ENCODE measurements around the gene KIAA0753.
A peak's percentile ranks its signal among the peaks of the same experiment; 100 is the strongest.

KIAA0753 gene

DNA sequence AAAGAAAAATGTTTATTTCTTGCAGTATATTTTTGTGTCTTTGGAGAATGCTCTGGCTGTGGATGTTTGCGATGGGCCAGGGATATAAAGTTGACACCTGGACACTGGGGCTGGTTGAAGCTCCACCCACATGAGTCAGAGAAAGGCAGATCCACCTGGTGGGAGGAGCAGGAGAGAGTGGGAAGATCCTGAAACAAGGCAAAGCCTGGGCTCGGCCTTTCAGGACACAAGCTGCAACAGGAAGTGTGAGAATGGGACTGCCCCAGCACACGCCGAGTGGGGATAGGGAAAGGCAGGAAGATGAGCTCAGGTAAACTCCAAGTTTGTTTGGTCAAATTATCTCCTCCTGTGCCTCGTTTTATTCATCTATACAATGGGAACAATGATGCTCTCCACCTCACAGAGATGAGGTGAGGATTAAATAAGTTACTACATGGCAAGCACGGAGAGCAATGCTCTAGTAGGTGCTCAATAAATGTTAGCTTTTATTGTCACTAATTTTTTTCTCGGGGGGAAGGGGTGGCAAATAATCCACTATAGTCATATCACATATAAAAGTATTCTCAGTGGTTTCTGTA, 62.7 kb downstream of the KIAA0753 start:
- H4K91ac ChIP-seq (ENCODE audit: low read depth, low read length) = no peak overlapping the region
- H2AFZ ChIP-seq (ENCODE audit: insufficient read depth, low read length, poor library complexity) = no peak overlapping the region
- H3K27ac ChIP-seq (ENCODE audit: low read depth, low read length) = no peak overlapping the region
- no peaks in the 10 kb centered on the region for H3K27me3 ChIP-seq (ENCODE audit: insufficient read depth, low read length)
- no peaks in the 10 kb centered on the region for H3K79me1 ChIP-seq (ENCODE audit: low read length)
- H3K4me3 ChIP-seq (ENCODE audit: low read depth, low read length) = no peak overlapping the region
- H2BK12ac ChIP-seq (ENCODE audit: low read length) = no peak overlapping the region
- H3K4me1 ChIP-seq (ENCODE audit: control insufficient read depth in 1 of 2, insufficient read depth in 2 of 2, low read length in 2 of 2) = peaks cover 6 to 13% of the 10 kb centered on the region in 2 experiments
- H4K8ac ChIP-seq (ENCODE audit: low read depth, low read length) = no peak overlapping the region
- no peaks in the 10 kb centered on the region for H3K9me3 ChIP-seq (ENCODE audit: insufficient read depth, low read depth, low read length)
- no peak overlapping the region for H3K9ac ChIP-seq (ENCODE audit: low read length)
- H3K79me2 ChIP-seq (ENCODE audit: control insufficient read depth, insufficient read depth, low read length, poor library complexity) = no peaks in the 10 kb centered on the region
- H2BK5ac ChIP-seq (ENCODE audit: low read depth, low read length, poor library complexity) = no peak overlapping the region
- H3K23ac ChIP-seq (ENCODE audit: low read length) = no peak overlapping the region
- no peak overlapping the region for H3K4me2 ChIP-seq (ENCODE audit: low read length)
- no peak overlapping the region for H4K12ac ChIP-seq (ENCODE audit: low read depth, low read length)
- H3K36me3 ChIP-seq (ENCODE audit: control insufficient read depth in 1 of 2, insufficient read depth in 2 of 2, low read length in 2 of 2) = peaks cover 2 to 7% of the 10 kb centered on the region in 2 experiments
- WGBS (ENCODE audit: extremely low coverage, insufficient coverage, insufficient read length) = no CpG with 5 or more reads among the region's 7 CpGs
- H2AK5ac ChIP-seq (ENCODE audit: low read length) = no peak overlapping the region
- no peak overlapping the region for H2BK120ac ChIP-seq (ENCODE audit: insufficient read depth, low read length, poor library complexity)
- H3K14ac ChIP-seq (ENCODE audit: low read length) = no peak overlapping the region
- no peak overlapping the region for H3K18ac ChIP-seq (ENCODE audit: low read length)
- no peak overlapping the region for H3K4ac ChIP-seq (ENCODE audit: low read depth, low read length)
- DNase-seq = peak; percentile 75 to 78

DNA sequence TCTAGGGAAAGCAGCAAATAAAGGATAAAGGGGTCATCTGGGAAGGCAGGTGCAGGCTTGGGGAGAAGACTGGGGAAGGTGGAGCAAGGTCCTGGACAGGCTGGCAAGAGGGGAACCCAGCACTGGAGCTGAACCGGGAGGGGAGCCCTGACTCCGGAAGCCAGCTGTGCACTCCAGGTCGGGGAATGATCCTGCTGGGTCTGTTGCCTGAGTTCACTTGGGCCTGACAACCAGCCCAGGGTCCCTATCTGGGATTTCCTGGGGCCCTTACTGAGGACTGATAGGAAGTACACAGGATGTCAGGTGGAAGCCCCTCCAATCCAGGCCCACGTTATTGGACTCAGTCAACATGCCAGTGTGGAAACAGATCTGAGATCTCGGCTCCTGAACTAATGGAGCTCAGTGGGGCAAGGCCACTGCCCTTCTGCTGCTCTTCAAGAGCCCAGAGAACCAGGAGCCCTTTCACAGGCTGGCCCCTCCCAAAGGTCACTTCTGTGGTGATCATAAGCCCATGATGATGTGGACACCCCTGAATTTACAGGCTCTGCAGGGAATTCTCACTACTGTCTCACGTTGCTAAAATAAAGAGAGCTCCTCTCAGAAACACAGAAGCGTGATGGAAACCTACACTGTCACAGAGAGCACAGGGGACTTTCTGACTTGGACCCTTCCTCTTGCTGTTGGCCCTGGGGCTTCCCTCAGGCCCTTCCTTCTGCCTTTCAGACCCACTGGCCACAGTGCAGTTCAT, 64.3 kb downstream of the KIAA0753 start:
- Histone ChIP-seq H3K4ac (ENCODE audit: low read depth, low read length) (no peak overlapping the region), H4K12ac (ENCODE audit: low read depth, low read length) (no peak overlapping the region), H2BK5ac (ENCODE audit: low read depth, low read length, poor library complexity) (no peak overlapping the region), H4K8ac (ENCODE audit: low read depth, low read length) (no peak overlapping the region), H2AK5ac (ENCODE audit: low read length) (no peak overlapping the region), H2BK120ac (ENCODE audit: insufficient read depth, low read length, poor library complexity) (no peak overlapping the region), H3K4me1 (ENCODE audit: control insufficient read depth in 1 of 2, insufficient read depth in 2 of 2, low read length in 2 of 2) (peaks cover 6 to 13% of the 10 kb centered on the region in 2 experiments), H3K9me3 (ENCODE audit: insufficient read depth, low read depth, low read length) (peaks cover 3% of the 10 kb centered on the region), H3K79me2 (ENCODE audit: control insufficient read depth, insufficient read depth, low read length, poor library complexity) (no peaks in the 10 kb centered on the region), H3K27me3 (ENCODE audit: insufficient read depth, low read length) (no peaks in the 10 kb centered on the region), H3K9ac (ENCODE audit: low read length) (no peak overlapping the region), H3K36me3 (ENCODE audit: control insufficient read depth in 1 of 2, insufficient read depth in 2 of 2, low read length in 2 of 2) (peaks cover 4 to 6% of the 10 kb centered on the region in 2 experiments), H3K79me1 (ENCODE audit: low read length) (no peaks in the 10 kb centered on the region), H3K18ac (ENCODE audit: low read length) (no peak overlapping the region), H4K91ac (ENCODE audit: low read depth, low read length) (no peak overlapping the region), H3K4me2 (ENCODE audit: low read length) (no peak overlapping the region), H2AFZ (ENCODE audit: insufficient read depth, low read length, poor library complexity) (no peak overlapping the region), H3K14ac (ENCODE audit: low read length) (no peak overlapping the region), H2BK12ac (ENCODE audit: low read length) (no peak overlapping the region), H3K27ac (ENCODE audit: low read depth, low read length) (no peak overlapping the region), H3K23ac (ENCODE audit: low read length) (no peak overlapping the region), H3K4me3 (ENCODE audit: low read depth, low read length) (no peak overlapping the region)
- DNase-seq = no peak
- WGBS (ENCODE audit: extremely low coverage, insufficient coverage, insufficient read length) = no CpG with 5 or more reads among the region's 7 CpGs

DNA sequence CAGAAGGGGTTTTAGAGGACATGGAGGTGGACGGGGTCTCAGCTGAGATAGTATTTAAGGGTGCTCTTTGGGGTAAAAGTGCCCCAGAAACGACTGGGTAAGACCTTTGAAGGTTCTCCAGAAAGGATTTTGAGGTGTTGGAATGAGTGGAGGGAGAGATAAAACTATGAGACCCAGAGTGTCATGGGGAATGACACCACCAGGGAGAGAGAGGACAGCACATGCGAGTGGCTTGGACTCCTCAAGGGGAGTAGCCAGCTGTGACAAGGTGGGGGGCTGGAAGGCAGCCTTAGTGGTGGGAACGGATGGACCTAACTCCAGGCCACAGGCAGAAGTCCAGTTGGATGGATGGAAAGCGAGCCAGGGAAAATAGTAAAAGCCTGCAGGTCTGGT, 64.9 kb downstream of the KIAA0753 start:
- no CpG with 5 or more reads among the region's 5 CpGs for WGBS (ENCODE audit: extremely low coverage, insufficient coverage, insufficient read length)
- no peaks in the 10 kb centered on the region for H3K27me3 ChIP-seq (ENCODE audit: insufficient read depth, low read length)

DNA sequence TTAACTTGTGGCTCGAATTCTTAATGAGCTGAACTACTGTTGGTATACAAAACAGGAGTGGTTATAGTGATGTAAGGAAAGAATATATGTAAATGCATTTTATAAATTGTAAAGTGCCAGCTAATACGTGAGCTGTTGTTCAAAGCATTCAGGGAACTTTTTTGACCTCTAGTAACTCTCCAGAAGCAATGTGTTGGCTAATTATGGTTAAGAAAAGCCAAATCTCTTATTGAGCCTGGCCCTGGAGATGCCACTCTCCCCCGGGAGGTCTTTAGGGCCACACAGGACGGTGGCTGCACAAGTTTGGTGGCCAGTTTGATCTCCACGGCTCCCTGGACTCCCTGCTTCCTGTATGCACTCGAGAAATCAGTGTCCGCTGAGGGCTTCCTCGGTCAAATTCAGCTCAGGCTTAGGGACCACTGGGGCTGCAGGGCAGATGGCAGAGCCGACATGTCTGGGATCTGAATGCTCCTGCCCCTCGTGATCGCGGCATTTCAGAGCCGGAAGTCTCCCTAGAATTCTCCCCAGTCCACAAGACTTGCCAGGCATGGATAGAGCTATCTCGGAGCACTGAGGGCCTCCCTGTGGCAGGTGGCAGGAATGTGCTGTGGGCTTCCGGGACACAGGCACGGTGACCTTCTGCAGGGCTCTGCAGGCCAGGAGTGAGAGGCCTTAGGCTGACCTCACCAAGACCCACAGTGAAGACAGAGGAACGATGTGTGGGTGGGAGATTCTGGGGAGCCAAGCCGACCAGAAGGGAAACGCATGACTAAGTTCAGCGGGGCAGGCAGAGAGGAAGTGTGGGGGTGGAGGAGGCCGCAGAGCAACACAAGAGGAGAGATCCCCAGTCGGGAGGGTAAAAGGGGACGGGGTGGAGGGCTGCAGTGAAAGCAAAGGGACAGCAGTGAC, 65.6 kb downstream of the KIAA0753 start:
- no CpG with 5 or more reads among the region's 23 CpGs for WGBS (ENCODE audit: extremely low coverage, insufficient coverage, insufficient read length)
- Histone ChIP-seq H4K8ac (ENCODE audit: low read depth, low read length) (no peak overlapping the region), H4K91ac (ENCODE audit: low read depth, low read length) (no peak overlapping the region), H2BK5ac (ENCODE audit: low read depth, low read length, poor library complexity) (no peak overlapping the region), H3K79me2 (ENCODE audit: control insufficient read depth, insufficient read depth, low read length, poor library complexity) (no peaks in the 10 kb centered on the region), H3K79me1 (ENCODE audit: low read length) (no peaks in the 10 kb centered on the region), H3K4me3 (ENCODE audit: low read depth, low read length) (no peak overlapping the region), H4K12ac (ENCODE audit: low read depth, low read length) (no peak overlapping the region), H3K18ac (ENCODE audit: low read length) (no peak overlapping the region), H2BK120ac (ENCODE audit: insufficient read depth, low read length, poor library complexity) (no peak overlapping the region), H3K36me3 (ENCODE audit: control insufficient read depth in 1 of 2, insufficient read depth in 2 of 2, low read length in 2 of 2) (peaks cover 4 to 6% of the 10 kb centered on the region in 2 experiments), H3K27ac (ENCODE audit: low read depth, low read length) (no peak overlapping the region), H3K4me2 (ENCODE audit: low read length) (no peak overlapping the region), H3K4ac (ENCODE audit: low read depth, low read length) (no peak overlapping the region), H2BK12ac (ENCODE audit: low read length) (no peak overlapping the region), H3K23ac (ENCODE audit: low read length) (no peak overlapping the region), H2AFZ (ENCODE audit: insufficient read depth, low read length, poor library complexity) (no peak overlapping the region), H3K4me1 (ENCODE audit: control insufficient read depth in 1 of 2, insufficient read depth in 2 of 2, low read length in 2 of 2) (peaks cover 6 to 15% of the 10 kb centered on the region in 2 experiments), H3K14ac (ENCODE audit: low read length) (no peak overlapping the region), H3K9ac (ENCODE audit: low read length) (no peak overlapping the region), H2AK5ac (ENCODE audit: low read length) (no peak overlapping the region), H3K9me3 (ENCODE audit: insufficient read depth, low read depth, low read length) (peaks cover 3% of the 10 kb centered on the region), H3K27me3 (ENCODE audit: insufficient read depth, low read length) (no peaks in the 10 kb centered on the region)
- peak in 1 of 2 donors; percentile 78 for DNase-seq

More for the DNA sequence above, 64.9 kb downstream of the KIAA0753 start:
- Histone ChIP-seq H2AFZ (ENCODE audit: insufficient read depth, low read length, poor library complexity) (no peak overlapping the region), H3K9ac (ENCODE audit: low read length) (no peak overlapping the region), H3K4me2 (ENCODE audit: low read length) (no peak overlapping the region), H4K8ac (ENCODE audit: low read depth, low read length) (no peak overlapping the region), H2BK120ac (ENCODE audit: insufficient read depth, low read length, poor library complexity) (no peak overlapping the region), H3K27ac (ENCODE audit: low read depth, low read length) (no peak overlapping the region), H2BK12ac (ENCODE audit: low read length) (no peak overlapping the region), H3K4me3 (ENCODE audit: low read depth, low read length) (no peak overlapping the region), H2BK5ac (ENCODE audit: low read depth, low read length, poor library complexity) (no peak overlapping the region), H3K79me1 (ENCODE audit: low read length) (no peaks in the 10 kb centered on the region), H3K23ac (ENCODE audit: low read length) (no peak overlapping the region), H4K91ac (ENCODE audit: low read depth, low read length) (no peak overlapping the region), H3K36me3 (ENCODE audit: control insufficient read depth in 1 of 2, insufficient read depth in 2 of 2, low read length in 2 of 2) (peaks cover 4 to 6% of the 10 kb centered on the region in 2 experiments), H3K79me2 (ENCODE audit: control insufficient read depth, insufficient read depth, low read length, poor library complexity) (no peaks in the 10 kb centered on the region), H3K9me3 (ENCODE audit: insufficient read depth, low read depth, low read length) (peaks cover 3% of the 10 kb centered on the region), H3K4ac (ENCODE audit: low read depth, low read length) (no peak overlapping the region), H4K12ac (ENCODE audit: low read depth, low read length) (no peak overlapping the region), H2AK5ac (ENCODE audit: low read length) (no peak overlapping the region), H3K18ac (ENCODE audit: low read length) (no peak overlapping the region), H3K14ac (ENCODE audit: low read length) (no peak overlapping the region), H3K4me1 (ENCODE audit: control insufficient read depth in 1 of 2, insufficient read depth in 2 of 2, low read length in 2 of 2) (peaks cover 6 to 15% of the 10 kb centered on the region in 2 experiments)
- DNase-seq = no peak
